Thoracic aorta (tissue), 2 donors: Measurements from ENCODE around the gene PARP16. TPM values are rescaled to one million over a fixed set of nuclear protein-coding genes. Genes with fewer than 3 reads are reported as not detected.

Experiments
- ATAC-seq: fragments of 150-250 bp; one replicate; pipeline ENCODE4 v1.8.0; 2017; ENCODE audit warnings: low read depth; ENCODE audit not compliant: insufficient number of reproducible peaks, low FRiP score
- DNase-seq: peaks from one replicate; pipeline ENCODE4 v3.0.0-alpha.2; 2020; ENCODE audit warnings: low spot score
- H3K27ac ChIP-seq, 2 donors: fragments of 200-600 bp; sonication (generic); 1 replicate in 1 of 2; 2 replicates in 1 of 2; pipeline ENCODE4 v1.5.1; 2016; ENCODE audit warnings: mild to moderate bottlenecking in 2 of 2, moderate library complexity in 2 of 2
- H3K27me3 ChIP-seq: fragments of 200-600 bp; sonication (generic); replicated peaks from 2 replicates; pipeline ENCODE4 v1.6.0; 2016; ENCODE audit warnings: mild to moderate bottlenecking; ENCODE audit not compliant: insufficient read depth
- H3K36me3 ChIP-seq: fragments of 200-600 bp; sonication (generic); one replicate; pipeline ENCODE4 v1.5.1; 2016
- H3K4me1 ChIP-seq, 2 donors: fragments of 200-600 bp; sonication (generic); 1 replicate in 1 of 2; 2 replicates in 1 of 2; pipeline versions ENCODE4 v1.5.1 to v1.6.0; 2016; ENCODE audit warnings: low read depth in 2 of 2, mild to moderate bottlenecking in 1 of 2; ENCODE audit not compliant: control insufficient read depth in 1 of 2
- H3K4me3 ChIP-seq: fragments of 200-600 bp; sonication (generic); 2 replicates; pipeline ENCODE4 v1.5.1; 2016; ENCODE audit warnings: mild to moderate bottlenecking
- H3K9me3 ChIP-seq: fragments of 200-600 bp; sonication (generic); 2 replicates; pipeline ENCODE4 v1.5.1; 2016
- total RNA-seq, 2 donors: library from RNA; depleted of rRNA; stranded (reverse); fragments of >200 nt; gene quantifications; one replicate each; pipeline versions ENCODE4 v1.1.0 to v1.2.3, GENCODE V29; 2016
- TF ChIP-seq, protein P1 (sequence below): fragments of 200-600 bp; sonication (generic); IDR thresholded peaks from one replicate; pipeline ENCODE4 v1.5.1; 2019; ENCODE audit warnings: antibody characterized with exemption

PARP16 gene
- total RNA-seq, 2 donors from 2014 or later = 7.2 to 15.4 TPM

GRCh38 chr15:65255486-65256140, 31.1 kb downstream of the PARP16 start:
- Histone ChIP-seq H3K36me3 (peaks cover 26% of the 10 kb centered on the region), H3K9me3 (no peaks in the 10 kb centered on the region), H3K4me1 (no peaks in the 10 kb centered on the region), H3K27me3 (no peaks in the 10 kb centered on the region), H3K27ac (no peak overlapping the region), H3K4me3 (no peak overlapping the region)
- no peak for ATAC-seq
- TF ChIP-seq, protein P1, sequence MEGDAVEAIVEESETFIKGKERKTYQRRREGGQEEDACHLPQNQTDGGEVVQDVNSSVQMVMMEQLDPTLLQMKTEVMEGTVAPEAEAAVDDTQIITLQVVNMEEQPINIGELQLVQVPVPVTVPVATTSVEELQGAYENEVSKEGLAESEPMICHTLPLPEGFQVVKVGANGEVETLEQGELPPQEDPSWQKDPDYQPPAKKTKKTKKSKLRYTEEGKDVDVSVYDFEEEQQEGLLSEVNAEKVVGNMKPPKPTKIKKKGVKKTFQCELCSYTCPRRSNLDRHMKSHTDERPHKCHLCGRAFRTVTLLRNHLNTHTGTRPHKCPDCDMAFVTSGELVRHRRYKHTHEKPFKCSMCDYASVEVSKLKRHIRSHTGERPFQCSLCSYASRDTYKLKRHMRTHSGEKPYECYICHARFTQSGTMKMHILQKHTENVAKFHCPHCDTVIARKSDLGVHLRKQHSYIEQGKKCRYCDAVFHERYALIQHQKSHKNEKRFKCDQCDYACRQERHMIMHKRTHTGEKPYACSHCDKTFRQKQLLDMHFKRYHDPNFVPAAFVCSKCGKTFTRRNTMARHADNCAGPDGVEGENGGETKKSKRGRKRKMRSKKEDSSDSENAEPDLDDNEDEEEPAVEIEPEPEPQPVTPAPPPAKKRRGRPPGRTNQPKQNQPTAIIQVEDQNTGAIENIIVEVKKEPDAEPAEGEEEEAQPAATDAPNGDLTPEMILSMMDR = no peak
- DNase-seq = no peak

GRCh38 chr15:65254758-65255157, 31.9 kb downstream of the PARP16 start:
- Histone ChIP-seq H3K27me3 (no peaks in the 10 kb centered on the region), H3K4me3 (no peak overlapping the region), H3K9me3 (no peaks in the 10 kb centered on the region), H3K4me1 (no peaks in the 10 kb centered on the region), H3K27ac (no peak overlapping the region), H3K36me3 (peaks cover 20% of the 10 kb centered on the region)
- ATAC-seq = no peak
- DNase-seq = no peak
- TF ChIP-seq, protein P1 = no peak

DNA sequence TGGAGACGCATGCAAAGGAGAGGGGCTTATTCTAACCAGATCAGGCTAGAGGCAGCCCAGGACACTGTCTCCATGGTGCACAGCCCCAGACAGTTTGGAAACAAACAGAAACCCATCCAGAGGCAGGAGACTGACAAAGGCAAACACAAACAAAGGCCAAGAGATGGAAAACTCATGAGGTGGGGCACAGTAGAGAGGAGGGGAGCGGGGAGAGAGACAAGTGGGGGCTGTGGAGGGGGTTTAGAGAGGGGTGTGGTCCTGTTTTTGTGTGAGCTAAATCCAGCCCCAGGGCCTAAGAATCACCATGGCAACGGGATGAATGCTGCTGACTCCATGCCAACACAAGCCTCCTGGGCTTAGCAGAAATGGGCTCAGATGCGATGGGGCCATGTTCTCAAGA, 32.3 kb downstream of the PARP16 start:
- TF ChIP-seq, protein P1 = no peak
- Histone ChIP-seq H3K4me1 (no peaks in the 10 kb centered on the region), H3K9me3 (no peaks in the 10 kb centered on the region), H3K27me3 (no peaks in the 10 kb centered on the region), H3K36me3 (peaks cover 16% of the 10 kb centered on the region), H3K4me3 (no peak overlapping the region), H3K27ac (no peak overlapping the region)
- no peak for DNase-seq
- ATAC-seq = no peak

DNA sequence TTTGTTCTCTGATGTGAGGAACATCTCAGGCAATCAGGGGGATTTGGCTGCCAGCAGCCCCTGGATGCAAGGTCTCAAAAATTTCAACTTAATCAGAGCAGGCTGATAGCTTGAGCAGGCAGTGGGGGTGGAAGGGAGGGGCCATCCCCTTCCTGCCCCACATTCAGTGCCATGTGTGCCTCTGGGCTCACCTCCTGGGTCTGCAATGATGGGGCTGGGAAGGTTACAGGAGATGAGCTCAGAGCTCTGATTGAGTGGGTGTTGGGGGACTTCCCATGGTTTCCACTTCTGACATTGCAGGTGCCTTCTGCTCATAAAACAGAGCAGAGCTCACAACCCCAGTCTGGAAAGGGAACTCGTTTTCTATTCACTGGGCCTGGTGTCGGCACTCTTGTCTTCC, 37.0 kb downstream of the PARP16 start:
- H3K4me3 ChIP-seq = no peak overlapping the region
- no peaks in the 10 kb centered on the region for H3K9me3 ChIP-seq
- TF ChIP-seq, protein P1 = no peak
- no peak overlapping the region for H3K27ac ChIP-seq
- no peaks in the 10 kb centered on the region for H3K27me3 ChIP-seq
- ATAC-seq (no peak), DNase-seq (no peak)
- H3K4me1 ChIP-seq = no peaks in the 10 kb centered on the region
- H3K36me3 ChIP-seq = peaks cover 9% of the 10 kb centered on the region

- H3K27me3 ChIP-seq = no peaks in the 10 kb centered on the region
- TF ChIP-seq, protein P1 = no peak
- H3K4me1 ChIP-seq = no peaks in the 10 kb centered on the region
- H3K27ac ChIP-seq = no peak overlapping the region
- no peak overlapping the region for H3K4me3 ChIP-seq
- ATAC-seq (no peak), DNase-seq (no peak)
- no peaks in the 10 kb centered on the region for H3K9me3 ChIP-seq
- peaks cover 9% of the 10 kb centered on the region for H3K36me3 ChIP-seq
Observed at GRCh38 chr15:65248511-65249255, 38.0 kb downstream of the PARP16 start.
